Measurements from ENCODE around the gene UCP3.

Gene UCP3

GRCh38 chr11:73976451-73977151, 32.3 kb downstream of the UCP3 start:
- no peak for DNase-seq

- no peak for DNase-seq
These were observed 33.5 kb downstream of the UCP3 start for GRCh38 chr11:73975479-73975757.

DNA sequence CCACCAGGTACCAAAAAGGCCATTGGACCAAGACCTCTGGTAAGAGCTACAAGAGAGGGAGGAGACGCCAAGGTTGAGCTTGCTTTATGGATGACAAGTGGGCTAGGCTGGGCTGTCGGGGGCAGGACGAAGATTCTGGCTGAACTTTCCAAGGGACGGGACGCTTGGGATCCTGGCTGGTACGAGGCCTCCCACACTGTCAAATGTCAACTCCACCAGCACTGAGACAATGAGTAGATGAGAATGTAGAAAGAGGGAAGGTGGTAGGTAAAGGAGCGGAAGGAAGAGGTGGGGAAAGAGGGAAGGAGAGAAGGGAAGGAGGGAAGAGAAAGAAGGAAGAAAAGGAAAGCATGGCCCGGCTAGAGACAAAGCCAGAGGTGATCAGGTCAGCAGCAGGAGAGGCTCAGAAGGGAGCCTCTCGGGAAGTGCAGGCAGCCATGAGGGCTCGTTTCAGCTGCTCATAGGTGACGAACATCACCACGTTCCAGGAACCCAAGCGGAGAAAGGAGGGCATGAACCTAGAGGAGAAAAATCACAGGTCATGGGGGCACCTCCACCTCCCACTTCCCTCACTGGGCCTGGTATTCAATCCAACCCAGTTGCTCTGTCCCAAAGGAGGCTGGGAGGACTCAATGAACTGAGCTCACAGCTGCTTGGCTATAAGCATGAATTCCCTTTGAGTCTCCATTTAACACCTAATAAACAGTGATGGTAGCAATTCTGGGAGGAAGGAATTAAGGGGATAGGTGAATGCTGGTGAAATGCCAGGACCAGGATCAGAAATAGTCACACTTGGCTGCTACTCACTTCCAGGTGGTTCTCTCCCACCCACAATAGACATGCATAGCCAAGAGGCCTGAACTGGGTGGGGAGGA, 34.0 kb downstream of the UCP3 start:
- DNase-seq = no peak

DNA sequence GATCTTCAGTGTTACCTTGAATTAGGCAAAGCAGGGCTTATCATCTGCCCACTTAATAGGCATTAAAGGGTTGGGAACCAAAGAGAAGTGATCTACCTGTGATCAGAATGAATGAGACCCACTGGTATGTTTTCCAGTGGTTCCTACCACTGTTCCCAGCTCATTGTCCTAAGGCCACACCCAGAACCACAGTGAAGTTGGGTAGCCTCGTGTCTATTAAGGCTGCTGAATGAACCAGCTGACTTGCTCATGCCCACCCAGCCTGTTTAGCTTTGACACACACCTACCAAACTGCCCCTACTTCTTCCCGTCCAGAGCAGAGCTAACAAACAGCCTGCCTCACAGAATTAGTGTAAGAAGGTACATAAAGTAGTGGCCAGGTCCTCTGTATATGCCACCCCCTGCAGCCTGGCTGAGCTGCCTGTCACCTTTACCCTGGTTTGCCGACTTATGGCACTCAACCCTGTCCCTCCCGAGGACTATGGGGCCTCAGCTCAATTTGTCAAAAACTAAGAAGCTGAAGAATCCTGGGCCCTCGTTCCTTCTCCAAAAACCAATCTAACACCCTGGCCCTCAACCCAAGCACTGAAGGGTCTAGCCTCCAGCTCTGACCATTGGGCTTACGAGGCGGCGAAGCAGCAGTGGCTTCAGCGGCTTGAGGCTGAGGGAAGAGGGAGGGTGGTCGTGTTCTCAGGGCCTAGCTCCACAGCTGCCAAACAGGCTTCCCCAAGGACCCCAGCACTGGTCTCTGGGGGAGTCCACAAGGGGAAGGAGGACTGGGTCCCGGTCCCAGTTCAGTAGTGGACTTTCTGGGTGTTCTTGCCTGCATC, 36.0 kb downstream of the UCP3 start:
- no peak for DNase-seq

- peak; percentile 54 for DNase-seq
These were observed 36.7 kb downstream of the UCP3 start for GRCh38 chr11:73972187-73972586.

- peak; percentile 62 for DNase-seq
These were observed 37.6 kb downstream of the UCP3 start for GRCh38 chr11:73971175-73971719.

DNA sequence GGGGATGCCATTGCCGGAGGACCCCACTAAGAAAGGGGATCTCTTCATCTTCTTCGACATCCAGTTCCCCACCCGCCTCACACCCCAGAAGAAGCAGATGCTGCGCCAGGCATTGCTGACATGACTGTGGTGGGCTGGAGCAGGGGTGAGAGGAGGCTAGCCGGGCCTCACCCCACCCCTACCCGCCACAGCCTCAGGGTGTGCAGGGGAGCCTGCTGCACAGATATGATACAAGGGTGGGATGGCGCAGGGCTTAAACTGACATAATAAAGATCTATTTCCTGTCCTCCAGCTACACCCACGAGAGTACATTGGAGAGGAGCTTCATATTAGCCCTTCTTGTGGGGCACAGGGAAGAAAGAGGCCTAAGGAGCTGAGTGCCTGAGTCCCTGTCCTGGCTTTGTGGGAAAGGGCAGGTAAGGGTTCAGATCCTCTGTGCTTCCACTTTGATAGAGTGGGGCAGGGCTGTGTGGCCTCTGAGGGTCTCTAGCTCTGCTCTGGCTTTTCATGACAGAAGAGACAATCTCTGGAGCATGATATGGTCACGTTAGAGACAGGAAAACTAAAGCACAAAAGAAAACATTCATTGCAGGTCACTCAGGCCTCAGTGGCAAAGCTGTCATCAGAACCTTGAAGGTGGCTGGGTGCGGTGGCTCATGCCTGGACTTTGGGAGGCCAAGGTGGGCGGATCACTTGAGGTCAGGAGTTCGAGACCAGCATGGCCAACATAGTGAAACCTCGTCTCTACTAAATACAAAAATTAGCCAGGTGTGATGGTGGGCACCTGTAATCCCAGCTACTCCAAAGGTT, 38.7 kb downstream of the UCP3 start:
- DNase-seq = peak; percentile 88

- no peak for DNase-seq
These were observed 39.8 kb downstream of the UCP3 start for GRCh38 chr11:73969091-73969490.

DNA sequence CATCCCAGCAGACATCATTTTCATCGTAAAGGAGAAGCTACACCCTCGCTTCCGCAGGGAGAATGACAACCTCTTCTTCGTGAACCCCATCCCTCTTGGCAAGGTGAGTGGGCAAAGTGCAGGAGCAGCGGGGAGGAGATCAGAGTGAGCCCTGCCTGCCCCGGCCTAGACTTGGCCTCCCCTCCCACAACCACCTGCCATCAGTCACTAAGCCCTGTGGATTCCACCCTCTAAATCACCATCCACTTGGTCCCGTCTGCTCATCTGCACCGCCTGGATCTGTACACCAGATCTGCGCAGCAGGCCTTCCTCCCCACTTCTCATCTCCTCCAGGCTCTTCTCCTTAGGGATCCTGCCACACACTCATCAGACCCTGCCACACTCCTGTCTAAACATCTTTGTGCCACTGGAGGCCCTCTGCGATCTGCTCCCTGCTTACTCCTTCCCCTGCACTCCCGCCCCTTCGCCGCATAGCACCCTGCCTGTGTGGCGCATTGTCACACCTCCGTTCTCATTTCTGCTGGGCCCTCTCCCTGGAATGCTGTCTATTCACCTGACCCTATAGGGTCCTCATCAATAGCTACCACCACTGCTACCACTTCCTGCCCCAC, 40.4 kb downstream of the UCP3 start:
- DNase-seq = no peak

GRCh38 chr11:73965764-73966121, 43.1 kb downstream of the UCP3 start:
- no peak for DNase-seq

DNA sequence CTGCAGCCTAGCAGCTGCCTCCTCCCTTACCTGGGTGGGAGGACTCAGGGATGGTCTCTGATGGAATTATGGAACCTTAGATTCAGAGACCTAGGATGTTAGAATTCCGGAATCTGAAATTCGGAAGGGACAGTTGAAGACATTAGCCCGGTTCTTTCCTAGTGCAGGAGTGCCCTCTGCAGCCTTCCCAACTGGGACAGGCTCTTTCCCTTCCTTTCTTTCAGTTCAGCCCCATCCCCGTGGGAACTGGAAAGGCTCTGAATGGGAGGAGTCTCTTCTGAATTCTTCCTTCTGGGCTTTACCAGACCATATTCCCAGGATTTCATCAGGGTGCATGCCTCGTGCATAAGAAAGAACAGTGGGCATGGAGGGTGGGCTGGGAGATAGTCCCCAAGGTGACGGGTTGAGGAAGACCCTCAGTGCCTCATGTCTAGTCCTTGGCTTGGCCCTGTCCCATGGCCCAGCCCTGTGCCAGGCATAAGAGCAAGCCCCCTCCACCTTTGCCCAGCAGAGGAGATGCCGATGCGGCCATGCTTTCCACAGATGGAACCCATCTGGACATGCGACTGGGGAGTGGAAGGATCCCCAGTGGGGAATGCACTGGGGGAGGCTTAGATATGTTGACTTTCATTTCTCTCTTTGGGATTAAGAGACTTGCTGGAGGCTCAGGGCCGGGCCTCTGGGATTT, 43.7 kb downstream of the UCP3 start:
- no peak for DNase-seq

GRCh38 chr11:73963861-73964260, 45.0 kb downstream of the UCP3 start:
- DNase-seq = no peak

DNA sequence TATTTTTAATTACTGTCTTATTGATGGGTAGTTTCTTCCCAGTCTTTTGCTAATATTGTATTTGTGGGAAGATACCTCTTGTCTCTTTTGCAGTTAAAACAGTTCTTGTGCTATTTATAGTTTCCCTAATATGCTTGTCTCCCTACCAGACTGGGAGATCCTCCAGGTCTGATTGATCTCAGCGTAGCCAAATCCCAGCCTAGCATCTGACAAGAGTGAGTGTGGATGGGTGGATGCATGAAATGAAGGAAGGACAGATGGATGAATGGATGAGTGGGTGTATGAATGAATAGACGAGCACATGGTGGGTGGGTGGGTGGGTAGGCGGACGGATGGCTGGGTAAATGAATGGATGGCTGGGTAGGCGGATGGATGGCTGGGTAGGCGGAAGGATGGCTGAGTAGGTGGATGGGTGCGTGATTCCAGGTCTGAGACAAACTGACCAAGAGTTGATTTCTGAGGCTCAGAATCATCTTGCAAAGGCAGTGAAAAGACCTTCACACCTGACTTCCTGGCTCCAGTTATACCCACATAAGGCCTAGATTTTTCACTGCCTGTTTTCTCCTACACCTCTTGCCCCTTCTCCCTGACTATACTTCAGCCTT, 46.7 kb downstream of the UCP3 start:
- DNase-seq = no peak

- DNase-seq = no peak
These were observed 47.6 kb downstream of the UCP3 start for GRCh38 chr11:73961321-73961720.

- no peak for DNase-seq
These were observed 50.3 kb downstream of the UCP3 start for GRCh38 chr11:73958521-73959141.

DNA sequence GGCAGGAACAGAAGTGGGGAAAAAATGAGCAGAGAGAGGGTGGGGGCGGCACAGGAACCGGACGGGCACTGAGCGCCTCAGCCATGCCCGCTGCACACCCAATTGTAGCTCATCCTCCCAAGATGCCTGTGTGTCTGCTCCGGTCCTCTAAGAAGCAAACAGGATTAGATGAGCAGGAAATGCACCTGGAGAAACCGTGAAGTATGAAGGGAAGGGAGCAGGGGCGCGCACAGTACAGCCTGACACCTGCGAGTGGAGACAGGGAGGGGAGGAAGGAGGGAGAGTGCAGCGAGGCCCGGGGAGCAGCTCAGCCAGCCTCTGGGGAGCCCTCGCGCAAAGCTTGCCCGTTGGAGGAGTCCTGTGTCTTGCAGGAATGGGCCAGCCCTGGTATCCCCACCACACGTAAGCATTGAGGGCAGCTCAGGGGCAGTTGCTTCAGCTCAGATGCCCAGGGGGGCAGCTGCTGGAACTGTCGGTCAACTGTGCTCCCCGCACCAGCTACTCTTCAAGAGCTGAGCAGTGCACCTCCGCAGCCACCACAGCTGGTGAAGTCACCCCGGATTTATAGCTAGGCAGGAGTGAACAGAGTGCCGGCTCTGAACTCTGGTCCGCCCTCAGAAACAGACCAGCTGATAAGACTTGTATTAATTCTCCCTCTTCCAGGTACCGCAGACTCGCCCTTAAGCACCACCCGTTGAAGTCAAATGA, 51.1 kb downstream of the UCP3 start:
- no peak for DNase-seq

DNA sequence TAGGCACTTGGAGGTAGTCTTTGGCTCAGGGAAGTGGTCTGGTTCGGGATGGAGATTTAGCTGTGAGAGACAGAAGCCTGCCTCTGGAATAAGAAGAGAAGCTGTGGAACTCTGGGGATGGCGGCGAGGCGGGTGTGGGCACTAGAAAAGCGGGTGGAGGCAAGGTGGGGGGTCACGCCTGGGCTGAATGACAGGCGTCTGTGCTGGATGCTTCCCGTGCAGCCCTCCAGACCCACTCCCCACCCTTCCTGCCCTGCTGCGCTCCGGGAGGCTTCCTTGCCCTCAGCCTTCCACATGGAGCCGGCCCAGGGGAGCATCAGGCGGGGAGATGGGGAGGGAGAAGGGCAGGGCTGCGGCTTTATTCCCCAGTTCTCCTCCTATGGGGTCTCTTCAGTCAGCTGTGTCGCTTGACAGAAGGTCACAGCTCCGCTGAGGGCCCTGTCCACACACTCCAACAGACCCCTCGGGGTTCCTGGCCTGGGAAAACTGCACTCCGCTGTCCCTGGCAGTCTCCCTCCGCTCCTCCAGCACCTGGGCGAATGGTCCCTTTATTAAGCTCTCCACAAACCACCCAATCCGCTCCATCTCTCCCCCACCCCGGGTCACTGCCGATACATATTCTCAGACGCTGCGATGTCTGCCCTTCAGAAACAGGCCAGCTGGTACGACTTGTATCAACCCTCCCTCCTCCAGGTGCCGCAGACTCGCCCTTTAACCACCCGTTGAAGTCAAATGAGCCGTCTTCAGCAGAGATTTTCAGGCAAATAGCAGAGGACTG, 51.8 kb downstream of the UCP3 start:
- no peak for DNase-seq

GRCh38 chr11:73951797-73952196, 57.1 kb downstream of the UCP3 start:
- DNase-seq = no peak

All from hematopoietic multipotent progenitor cell treated with erythropoietin and hydrocortisone succinate and interleukin-3 and kit ligand, for 8 days (in vitro differentiated cells).